ENCODE results near the gene SDHC.
"Not testable (repeated sequence)": the region's sequence is repeated elsewhere in the genome, so short reads cannot be mapped to it uniquely, and the experiment has no call there.

The SDHC gene

GRCh38 chr1:161389691-161390558 is 75.7 kb downstream of the SDHC start:
- no peak for TF ChIP-seq CTCF (IDR thresholded peaks at IDR 0.05; ENCODE audit: low read depth, low read length)

GRCh38 chr1:161390559-161390858 is 76.3 kb downstream of the SDHC start:
- no peak for TF ChIP-seq CTCF (IDR thresholded peaks at IDR 0.05; ENCODE audit: low read depth, low read length)
- peak overlapping the region; percentile 76 for H3K4me3 ChIP-seq (ENCODE audit: low read depth, low read length)
- in situ Hi-C loops (cut with HindIII; ENCODE audit: low sequenced_read_pairs), result no loop called here
- no peak for DNase-seq (ENCODE audit: low read depth, low spot score)

More at GRCh38 chr1:161389691-161390558, 75.7 kb downstream of the SDHC start:
- peak overlapping the region; percentile 76 for H3K4me3 ChIP-seq (ENCODE audit: low read depth, low read length)
- in situ Hi-C loops (cut with HindIII; ENCODE audit: low sequenced_read_pairs), result no loop called here
- peak; percentile 98 for DNase-seq (ENCODE audit: low read depth, low spot score)

- in situ Hi-C loops (cut with HindIII; ENCODE audit: low sequenced_read_pairs); DNase-seq (ENCODE audit: low read depth, low spot score); H3K4me3 ChIP-seq (ENCODE audit: low read depth, low read length): not testable (repeated sequence)
These were observed 77.0 kb downstream of the SDHC start for GRCh38 chr1:161391136-161391535.

- no peak overlapping the region for H3K4me3 ChIP-seq (ENCODE audit: low read depth, low read length)
- in situ Hi-C loops (cut with HindIII; ENCODE audit: low sequenced_read_pairs), result no loop called here
- no peak for DNase-seq (ENCODE audit: low read depth, low spot score)
- no peak for TF ChIP-seq CTCF (IDR thresholded peaks at IDR 0.05; ENCODE audit: low read depth, low read length)
These were observed 77.4 kb downstream of the SDHC start for GRCh38 chr1:161391611-161392010.

GRCh38 chr1:161393151-161393550 is 79.0 kb downstream of the SDHC start:
- in situ Hi-C loops (cut with HindIII; ENCODE audit: low sequenced_read_pairs), result no loop called here
- no peak for DNase-seq (ENCODE audit: low read depth, low spot score)

GRCh38 chr1:161397038-161397437 is 82.9 kb downstream of the SDHC start:
- DNase-seq (ENCODE audit: low read depth, low spot score); in situ Hi-C loops (cut with HindIII; ENCODE audit: low sequenced_read_pairs); H3K4me3 ChIP-seq (ENCODE audit: low read depth, low read length): not testable (repeated sequence)

More at GRCh38 chr1:161393151-161393550, 79.0 kb downstream of the SDHC start:
- no peak overlapping the region for H3K4me3 ChIP-seq (ENCODE audit: low read depth, low read length)
- no peak for TF ChIP-seq CTCF (IDR thresholded peaks at IDR 0.05; ENCODE audit: low read depth, low read length)

GRCh38 chr1:161398900-161399256 is 84.7 kb downstream of the SDHC start:
- DNase-seq (ENCODE audit: low read depth, low spot score), result no peak
- in situ Hi-C loops (cut with HindIII; ENCODE audit: low sequenced_read_pairs), result no loop called here
- H3K4me3 ChIP-seq (ENCODE audit: low read depth, low read length), result peak overlapping the region; percentile 92
- TF ChIP-seq CTCF (IDR thresholded peaks at IDR 0.05; ENCODE audit: low read depth, low read length), result no peak

Data from astrocyte of the spinal cord (primary cell).